Stomach (tissue), 9 donors: ENCODE measurements around the gene ATP8A2. TPM values are rescaled to one million over a fixed set of nuclear protein-coding genes. Genes with fewer than 3 reads are reported as not detected.

Experiments used
- DNase-seq, 2 donors: peaks; one replicate each; pipeline versions ENCODE4 v3.0.0 to v3.0.0-alpha.2; 2013 to 2019
- H3K27ac ChIP-seq, 5 donors: fragments of 200-600 bp in 4 of 5; sonication (generic) in 4 of 5; one replicate each; pipeline ENCODE4 v1.5.1; 2013 to 2019; ENCODE audit warnings: mild to moderate bottlenecking in 1 of 5, moderate library complexity in 1 of 5
- H3K27me3 ChIP-seq, 3 donors: fragments of 200-600 bp; sonication (generic); one replicate each; pipeline ENCODE4 v1.5.1; 2017 to 2019; ENCODE audit warnings: mixed run types in 1 of 3
- H3K36me3 ChIP-seq, 4 donors: fragments of 200-600 bp; sonication (generic); 1 replicate in 3 of 4; 2 replicates in 1 of 4; pipeline ENCODE4 v1.5.1; 2016 to 2019
- H3K4me1 ChIP-seq, 4 donors: fragments of 200-600 bp; sonication (generic); one replicate each; pipeline ENCODE4 v1.5.1; 2016 to 2019
- H3K4me3 ChIP-seq, 4 donors: fragments of 200-600 bp; sonication (generic) in 3 of 4; one replicate each; pipeline ENCODE4 v1.5.1; 2016 to 2019; ENCODE audit warnings: mild to moderate bottlenecking in 1 of 4
- H3K9me3 ChIP-seq, 4 donors: fragments of 200-600 bp; sonication (generic); one replicate each; pipeline ENCODE4 v1.5.1; 2016 to 2019
- CTCF ChIP-seq, 7 experiments: fragments of 450-650 bp in 4 of 7; fragments of 200-600 bp in 3 of 7; sonication (generic) in 3 of 7; IDR thresholded peaks; one replicate each; pipeline ENCODE4 v1.5.1; 2016 to 2019; ENCODE audit warnings: antibody characterized with exemption in 7 of 7, control low read depth in 2 of 7, mild to moderate bottlenecking in 1 of 7
- EP300 ChIP-seq: sonication (generic); formaldehyde crosslinking; IDR thresholded peaks from one replicate; pipeline ENCODE4 v1.6.1; 2017; ENCODE audit warnings: antibody characterized with exemption
- POLR2A ChIP-seq, 4 donors: fragments of 450-650 bp; IDR thresholded peaks; one replicate each; pipeline ENCODE4 v1.6.1; 2016; ENCODE audit warnings: antibody characterized with exemption in 4 of 4, control low read depth in 2 of 4, mild to moderate bottlenecking in 1 of 4, moderate library complexity in 1 of 4
- POLR2AphosphoS5 ChIP-seq, 3 donors: sonication (generic); formaldehyde crosslinking; IDR thresholded peaks; one replicate each; pipeline ENCODE4 v1.6.1; 2016; ENCODE audit warnings: antibody characterized with exemption in 3 of 3
- WGBS, 5 donors: extraction: QIAGEN DNeasy Blood & Tissue Kit in 3 of 5; methylation state at CpG; one replicate each; pipeline versions ENCODE4 v1.1.5 to v1.1.7; 2013 to 2018; 5-methylcytosine and 5-hydroxymethylcytosine counted together
- intact Hi-C: fragments of 100-400 bp; cut with DNase I; formaldehyde crosslinking; loops from one replicate; pipeline ENCODE4 v1.15.1; 2023; ENCODE audit warnings: low total_unique reads
- polyA plus RNA-seq, 3 donors: library from polyadenylated mRNA; stranded (reverse); fragments of 200-250 nt; gene quantifications; one replicate each; pipeline ENCODE4 v1.2.3, GENCODE V29; 2013
- total RNA-seq, 5 donors: library from RNA; depleted of rRNA; stranded (reverse); fragments of >200 nt; gene quantifications; one replicate each; pipeline versions ENCODE4 v1.1.0 to v1.2.3, GENCODE V29; 2014 to 2016
- donor health status: healthy with polysubstance abuse.
- donor health status: Bipolar disorder and iron deficiency.
- donor health status: healthy.

ATP8A2 gene
- total and polyA plus RNA-seq, 8 donors: 0.12 to 3.5 (median 0.20) TPM; not detected in 3

- H3K27me3 ChIP-seq: no peaks in the 10 kb centered on the region
- intact Hi-C loops: no loop called here
- H3K36me3 ChIP-seq: no peaks in the 10 kb centered on the region
- DNase-seq: no peak
- H3K9me3 ChIP-seq: no peaks in the 10 kb centered on the region
- no peak overlapping the region for H3K27ac ChIP-seq
- WGBS, 5 donors: 76 to 80% (median 77%) methylated on average over 2 of the region's 2 CpGs
- H3K4me3 ChIP-seq: no peak overlapping the region
- TF ChIP-seq EP300: no peak
- no peak for TF ChIP-seq CTCF (IDR thresholded peaks at IDR 0.05)
- TF ChIP-seq POLR2AphosphoS5 (IDR thresholded peaks at IDR 0.05): no peak
- TF ChIP-seq POLR2A (IDR thresholded peaks at IDR 0.05): no peak
- peaks cover 9 to 32% (median 22%) of the 10 kb centered on the region in 4 donors for H3K4me1 ChIP-seq
Measured at GRCh38 chr13:25690582-25690981, 318.8 kb downstream of the ATP8A2 start.

- Histone ChIP-seq H3K9me3 (no peaks in the 10 kb centered on the region), H3K4me3 (no peak overlapping the region), H3K27me3 (no peaks in the 10 kb centered on the region), H3K4me1 (peaks cover 9 to 27% (median 21%) of the 10 kb centered on the region in 4 donors), H3K36me3 (no peaks in the 10 kb centered on the region), H3K27ac (no peak overlapping the region)
- TF ChIP-seq CTCF (IDR thresholded peaks at IDR 0.05) (no peak), POLR2AphosphoS5 (IDR thresholded peaks at IDR 0.05) (no peak), POLR2A (IDR thresholded peaks at IDR 0.05) (no peak), EP300 (no peak)
- DNase-seq: no peak
- 27 to 53% (median 44%) methylated on average over 2 of the region's 2 CpGs for WGBS, 5 donors
- intact Hi-C loops: no loop called here
Measured at GRCh38 chr13:25691654-25692053, 319.9 kb downstream of the ATP8A2 start.

- WGBS, 5 donors: 67 to 75% (median 71%) methylated on average over 7 of the region's 7 CpGs
- H3K27me3 ChIP-seq: no peaks in the 10 kb centered on the region
- no peak overlapping the region for H3K4me3 ChIP-seq
- no peaks in the 10 kb centered on the region for H3K36me3 ChIP-seq
- no peak for DNase-seq
- peaks cover 9 to 22% (median 17%) of the 10 kb centered on the region in 4 donors for H3K4me1 ChIP-seq
- intact Hi-C loops: no loop called here
- TF ChIP-seq CTCF (IDR thresholded peaks at IDR 0.05): no peak
- no peak for TF ChIP-seq POLR2A (IDR thresholded peaks at IDR 0.05)
- no peak for TF ChIP-seq EP300
- TF ChIP-seq POLR2AphosphoS5 (IDR thresholded peaks at IDR 0.05): no peak
- no peak overlapping the region for H3K27ac ChIP-seq
- no peaks in the 10 kb centered on the region for H3K9me3 ChIP-seq
Measured at GRCh38 chr13:25692099-25692498, 320.3 kb downstream of the ATP8A2 start.

GRCh38 chr13:25699056-25699455, 327.3 kb downstream of the ATP8A2 start:
- no peak for DNase-seq
- WGBS, 5 donors: 86 to 92% (median 89%) methylated on average over 9 of the region's 9 CpGs

More at GRCh38 chr13:25699056-25699455, 327.3 kb downstream of the ATP8A2 start:
- intact Hi-C loops: no loop called here
- no peaks in the 10 kb centered on the region for H3K4me1 ChIP-seq
- H3K9me3 ChIP-seq: no peaks in the 10 kb centered on the region
- TF ChIP-seq POLR2A (IDR thresholded peaks at IDR 0.05) (no peak), EP300 (no peak), CTCF (IDR thresholded peaks at IDR 0.05) (no peak), POLR2AphosphoS5 (IDR thresholded peaks at IDR 0.05) (no peak)
- H3K4me3 ChIP-seq: no peak overlapping the region
- no peak overlapping the region for H3K27ac ChIP-seq
- no peaks in the 10 kb centered on the region for H3K36me3 ChIP-seq
- H3K27me3 ChIP-seq: no peaks in the 10 kb centered on the region
